Loucy (cell line): ENCODE measurements around the gene GABRB2.

Experiments
- H2AFZ ChIP-seq: fragments of 200-600 bp; sonication (generic); 2 replicates; pipeline ENCODE4 v1.6.0; 2016; ENCODE audit warnings: antibody characterized with exemption, mild to moderate bottlenecking, low read length, moderate library complexity
- H3F3A ChIP-seq: fragments of 200-600 bp; 2 replicates; pipeline ENCODE4 v1.6.0; 2016; ENCODE audit warnings: antibody characterized with exemption, low read depth, mild to moderate bottlenecking
- H3K27me3 ChIP-seq: fragments of 200-600 bp; sonication (generic); 2 replicates; pipeline ENCODE4 v1.6.1; 2014; ENCODE audit warnings: low read length, mild to moderate bottlenecking; ENCODE audit not compliant: insufficient read depth, poor library complexity, severe bottlenecking
- H3K36me3 ChIP-seq: fragments of 200-600 bp; sonication (generic); 2 replicates; pipeline ENCODE4 v1.6.1; 2016; ENCODE audit warnings: low read length; ENCODE audit not compliant: insufficient read depth
- H3K4me1 ChIP-seq: fragments of 200-600 bp; sonication (generic); 2 replicates; pipeline ENCODE4 v1.5.1; 2014; ENCODE audit warnings: low read length, mild to moderate bottlenecking; ENCODE audit not compliant: insufficient read depth, poor library complexity, severe bottlenecking
- H3K4me2 ChIP-seq: fragments of 200-600 bp; sonication (generic); 2 replicates; pipeline ENCODE4 v1.6.0; 2014; ENCODE audit warnings: antibody characterized with exemption, low read length, low read depth, mild to moderate bottlenecking; ENCODE audit not compliant: poor library complexity, severe bottlenecking
- H3K4me3 ChIP-seq: fragments of 200-600 bp; sonication (generic); 2 replicates; pipeline ENCODE4 v1.5.1; 2014; ENCODE audit warnings: low read length, mild to moderate bottlenecking, mixed read lengths; ENCODE audit not compliant: poor library complexity, severe bottlenecking
- H3K79me2 ChIP-seq: fragments of 200-600 bp; sonication (generic); 2 replicates; pipeline ENCODE4 v1.6.1; 2014; ENCODE audit warnings: low read length; ENCODE audit not compliant: insufficient read depth
- H3K9ac ChIP-seq: fragments of 200-600 bp; sonication (generic); 2 replicates; pipeline ENCODE4 v1.6.0; 2014; ENCODE audit warnings: mild to moderate bottlenecking, low read depth, low read length, moderate library complexity; ENCODE audit not compliant: poor library complexity, severe bottlenecking
- H3K9me2 ChIP-seq: fragments of 200-600 bp; sonication (generic); replicated peaks from 2 replicates; pipeline ENCODE4 v1.6.1; 2016; ENCODE audit warnings: low read depth, low read length, mixed read lengths
- H3K9me3 ChIP-seq: fragments of 200-600 bp; sonication (generic); 2 replicates; pipeline ENCODE4 v1.6.1; 2014; ENCODE audit warnings: mild to moderate bottlenecking, antibody characterized with exemption, low read length, low read depth; ENCODE audit not compliant: insufficient read depth
- H4K20me1 ChIP-seq: fragments of 200-600 bp; sonication (generic); 2 replicates; pipeline ENCODE4 v1.6.0; 2014; ENCODE audit warnings: antibody characterized with exemption, low read length, mild to moderate bottlenecking; ENCODE audit not compliant: insufficient read depth, poor library complexity, severe bottlenecking
- CTCF ChIP-seq: fragments of 200-600 bp; sonication (generic); conservative IDR thresholded peaks from 2 replicates; pipeline ENCODE4 v1.5.1; 2014; ENCODE audit warnings: mild to moderate bottlenecking, antibody characterized with exemption, low read length
- EZH2phosphoT487 ChIP-seq: fragments of 200-600 bp; IDR thresholded peaks from 2 replicates; pipeline ENCODE4 v1.6.1; 2018; ENCODE audit warnings: antibody characterized with exemption, mild to moderate bottlenecking, moderate library complexity, borderline replicate concordance

GABRB2 gene

DNA sequence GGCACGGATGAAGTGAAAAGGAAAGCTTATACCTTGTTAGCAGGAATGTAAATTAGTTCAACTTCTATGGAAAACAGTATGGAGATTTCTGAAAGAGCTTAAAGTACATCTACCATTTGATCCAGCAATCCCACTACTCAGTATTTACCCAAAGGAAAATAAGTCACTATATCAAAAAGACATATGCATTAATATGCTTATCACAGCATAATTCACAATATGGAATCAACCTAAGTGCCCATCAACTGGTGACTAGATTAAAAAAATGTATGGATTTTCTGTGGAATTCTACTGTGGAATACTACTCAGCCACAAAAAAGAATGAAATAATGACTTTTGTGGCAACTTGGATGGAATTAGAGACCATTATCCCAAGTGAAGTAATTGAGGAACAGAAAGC, 279.6 kb downstream of the GABRB2 start:
- no peaks in the 10 kb centered on the region for H3K79me2 ChIP-seq
- H3K9me3 ChIP-seq = no peaks in the 10 kb centered on the region

DNA sequence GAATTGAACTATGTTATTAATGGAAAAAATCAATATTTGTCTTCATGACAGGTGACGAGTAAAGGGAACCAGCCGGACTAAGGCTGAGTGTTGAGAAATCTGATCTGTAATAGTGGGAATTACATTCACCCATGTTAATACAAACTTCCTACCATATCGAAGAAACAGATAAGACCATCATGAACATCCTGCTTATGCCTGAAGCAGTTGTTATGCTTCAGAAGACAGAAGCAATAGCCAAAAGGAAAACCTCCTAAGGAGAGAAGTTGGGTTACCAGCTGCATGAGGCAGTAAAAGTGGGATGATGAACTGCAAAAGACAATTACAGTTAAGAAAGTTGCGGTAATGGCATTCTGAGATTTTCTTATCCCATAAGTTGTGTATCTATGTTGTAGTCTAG, 281.5 kb downstream of the GABRB2 start:
- H3F3A ChIP-seq = no peaks in the 10 kb centered on the region
- H3K9me2 ChIP-seq = no peaks in the 10 kb centered on the region
- no peak overlapping the region for H3K4me2 ChIP-seq
- no peak overlapping the region for H2AFZ ChIP-seq
- H3K36me3 ChIP-seq = no peaks in the 10 kb centered on the region
- no peak overlapping the region for H3K9ac ChIP-seq
- H3K9me3 ChIP-seq = no peaks in the 10 kb centered on the region
- no peaks in the 10 kb centered on the region for H3K4me1 ChIP-seq
- no peaks in the 10 kb centered on the region for H3K27me3 ChIP-seq
- TF ChIP-seq EZH2phosphoT487 = no peak
- no peaks in the 10 kb centered on the region for H3K79me2 ChIP-seq
- no peaks in the 10 kb centered on the region for H4K20me1 ChIP-seq
- no peak overlapping the region for H3K4me3 ChIP-seq

More for the DNA sequence above, 279.6 kb downstream of the GABRB2 start:
- no peak overlapping the region for H2AFZ ChIP-seq
- no peaks in the 10 kb centered on the region for H3F3A ChIP-seq
- no peak overlapping the region for H3K4me3 ChIP-seq
- H3K9me2 ChIP-seq = no peaks in the 10 kb centered on the region
- no peaks in the 10 kb centered on the region for H4K20me1 ChIP-seq
- H3K4me1 ChIP-seq = no peaks in the 10 kb centered on the region
- H3K9ac ChIP-seq = no peak overlapping the region
- no peaks in the 10 kb centered on the region for H3K27me3 ChIP-seq
- no peak for TF ChIP-seq EZH2phosphoT487
- TF ChIP-seq CTCF = no peak
- no peak overlapping the region for H3K4me2 ChIP-seq
- no peaks in the 10 kb centered on the region for H3K36me3 ChIP-seq

- Histone ChIP-seq H3K9me2 (no peaks in the 10 kb centered on the region), H3K4me1 (no peaks in the 10 kb centered on the region)
- TF ChIP-seq CTCF = no peak
- TF ChIP-seq EZH2phosphoT487 = no peak
Observed at GRCh38 chr5:161263191-161263590, 283.3 kb downstream of the GABRB2 start.

GRCh38 chr5:161261668-161262323, 284.7 kb downstream of the GABRB2 start:
- no peaks in the 10 kb centered on the region for H3K36me3 ChIP-seq
- H3K27me3 ChIP-seq = no peaks in the 10 kb centered on the region
- H3K4me1 ChIP-seq = no peaks in the 10 kb centered on the region
- H3K9me2 ChIP-seq = no peaks in the 10 kb centered on the region
- H4K20me1 ChIP-seq = no peaks in the 10 kb centered on the region
- TF ChIP-seq EZH2phosphoT487 (no peak), CTCF (no peak)
- H2AFZ ChIP-seq = no peak overlapping the region
- no peaks in the 10 kb centered on the region for H3K79me2 ChIP-seq
- H3K9me3 ChIP-seq = no peaks in the 10 kb centered on the region
- H3K9ac ChIP-seq = no peak overlapping the region
- no peaks in the 10 kb centered on the region for H3F3A ChIP-seq
- no peak overlapping the region for H3K4me2 ChIP-seq
- no peak overlapping the region for H3K4me3 ChIP-seq

More at GRCh38 chr5:161263191-161263590, 283.3 kb downstream of the GABRB2 start:
- no peak overlapping the region for H3K9ac ChIP-seq
- no peak overlapping the region for H2AFZ ChIP-seq
- H3K36me3 ChIP-seq = no peaks in the 10 kb centered on the region
- no peaks in the 10 kb centered on the region for H3F3A ChIP-seq
- H3K27me3 ChIP-seq = no peaks in the 10 kb centered on the region
- H3K4me2 ChIP-seq = no peak overlapping the region
- no peaks in the 10 kb centered on the region for H4K20me1 ChIP-seq
- no peaks in the 10 kb centered on the region for H3K79me2 ChIP-seq
- H3K9me3 ChIP-seq = no peaks in the 10 kb centered on the region
- H3K4me3 ChIP-seq = no peak overlapping the region
